Measurements from ENCODE around the gene TMEM218. TPM values are rescaled to one million over a fixed set of nuclear protein-coding genes. Genes with fewer than 3 reads are reported as not detected.
A peak's percentile ranks its signal among the peaks of the same experiment; 100 is the strongest.
"Not testable (repeated sequence)": the region's sequence is repeated elsewhere in the genome, so short reads cannot be mapped to it uniquely, and the experiment has no call there.

TMEM218 gene
- total RNA-seq, 1 donor from 2014 or later: 18.8 TPM

DNA sequence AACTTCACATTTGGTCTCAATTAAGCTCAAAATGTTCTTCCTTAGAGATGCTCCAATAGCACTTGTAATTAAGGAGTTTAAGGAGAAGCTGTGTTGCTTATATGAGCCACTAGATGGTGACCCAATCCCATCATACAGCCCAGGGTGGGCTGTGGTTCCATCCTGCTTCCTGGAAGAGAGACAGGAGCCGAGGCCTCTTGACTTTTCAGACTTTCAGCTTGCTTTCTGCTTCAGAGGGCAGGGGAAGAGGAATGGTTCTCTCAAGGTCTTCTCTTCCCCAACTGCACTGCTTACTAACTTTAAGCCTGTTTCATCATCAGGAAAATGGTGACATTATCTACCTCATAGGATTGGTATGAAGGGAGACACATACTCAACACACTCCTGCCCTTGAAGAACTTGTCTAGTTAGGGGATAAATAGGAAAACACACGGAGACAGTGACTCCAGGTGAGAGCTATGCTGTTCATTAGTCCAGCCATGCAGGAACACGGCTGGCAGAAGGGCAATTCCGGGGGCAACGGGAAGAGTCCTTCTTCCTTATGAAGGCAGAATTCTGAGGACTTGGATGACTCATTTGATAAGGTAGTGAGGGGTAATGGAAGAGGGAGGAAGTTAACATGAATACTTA, 20.1 kb downstream of the TMEM218 start:
- FAIRE-seq: no peak
- DNase-seq (ENCODE audit: low spot score in 2 of 2): peak; percentile 64 to 75

DNA sequence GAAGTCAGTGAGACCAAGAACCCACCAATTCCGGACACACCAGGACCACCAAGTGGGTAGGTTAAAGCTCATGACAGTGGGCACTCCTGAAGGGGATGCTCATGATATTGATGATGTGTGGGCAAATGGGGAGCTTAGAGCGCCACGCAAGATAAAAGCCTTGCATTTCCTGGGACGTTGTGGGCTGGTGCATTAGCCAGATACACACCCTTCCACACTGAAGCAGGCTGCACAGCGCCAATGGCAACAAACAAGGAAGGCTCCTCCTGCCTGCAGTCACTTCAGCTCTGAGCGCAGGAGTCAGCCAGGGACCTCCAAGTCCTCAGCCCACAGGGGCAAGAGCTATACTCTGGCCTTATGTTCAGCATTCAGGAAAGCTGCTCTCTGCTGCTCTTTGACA, 20.6 kb downstream of the TMEM218 start:
- FAIRE-seq: no peak
- DNase-seq (ENCODE audit: low spot score in 2 of 2): no peak

DNA sequence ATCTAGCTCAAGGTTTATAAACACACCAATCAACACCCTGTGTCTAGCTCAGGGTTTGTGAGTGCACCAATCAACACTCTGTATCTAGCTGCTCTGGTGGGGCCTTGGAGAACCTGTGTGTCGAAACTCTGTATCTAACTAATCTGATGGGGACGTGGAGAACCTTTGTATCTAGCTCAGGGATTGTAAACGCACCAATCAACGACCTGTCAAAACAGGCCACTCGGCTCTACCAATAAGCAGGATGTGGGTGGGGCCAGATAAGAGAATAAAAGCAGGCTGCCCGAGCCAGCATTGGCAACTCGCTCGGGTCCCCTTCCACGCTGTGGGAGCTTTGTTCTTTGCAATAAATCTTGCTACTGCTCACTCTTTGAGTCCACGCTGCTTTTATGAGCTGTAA, 21.3 kb downstream of the TMEM218 start:
- not testable (repeated sequence) for DNase-seq (ENCODE audit: low spot score in 2 of 2); FAIRE-seq

GRCh38 chr11:125089481-125089880, 21.9 kb downstream of the TMEM218 start:
- not testable (repeated sequence) for FAIRE-seq

DNA sequence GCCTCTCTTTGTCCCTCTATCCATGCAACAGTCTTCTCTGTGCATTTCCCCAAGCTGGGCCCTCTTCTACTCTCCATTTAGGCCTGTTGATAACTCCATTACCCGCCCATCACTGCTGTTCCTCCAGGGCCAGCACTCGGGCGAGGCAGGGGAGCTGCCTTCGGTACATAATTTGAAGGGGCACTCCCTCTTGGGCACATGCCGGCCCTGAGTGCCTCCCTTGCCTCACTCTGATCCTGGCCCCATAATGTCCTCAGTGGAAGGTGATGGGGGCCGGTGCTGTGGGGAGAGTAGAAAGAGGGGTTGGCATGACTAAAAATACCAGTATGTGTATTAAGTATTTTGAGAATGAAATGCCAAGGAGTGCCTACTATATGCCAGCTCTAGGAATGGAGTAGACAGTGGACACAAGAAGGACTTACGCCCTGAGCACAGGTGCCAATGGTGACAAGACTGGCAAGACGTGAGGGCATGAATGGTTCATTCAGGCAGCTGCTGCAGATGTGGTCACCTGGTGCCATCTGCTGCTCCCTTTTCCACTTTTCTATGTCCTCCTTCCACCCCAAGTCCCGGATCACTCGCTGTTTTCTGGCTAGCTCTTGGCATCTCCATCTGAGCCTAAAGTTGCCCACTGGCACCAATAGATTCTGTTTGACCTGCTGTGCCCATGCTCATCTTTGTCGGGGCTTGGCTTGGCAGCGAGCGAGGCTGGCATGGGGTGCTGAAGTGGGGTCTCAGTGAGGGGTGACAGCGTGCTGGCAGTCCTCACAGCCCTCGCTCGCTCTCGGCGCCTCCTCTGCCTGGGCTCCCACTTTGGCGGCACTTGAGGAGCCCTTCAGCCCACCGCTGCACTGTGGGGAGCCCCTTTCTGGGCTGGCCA, 22.6 kb downstream of the TMEM218 start:
- FAIRE-seq: no peak

More at GRCh38 chr11:125089481-125089880, 21.9 kb downstream of the TMEM218 start:
- DNase-seq (ENCODE audit: low spot score in 2 of 2): not testable (repeated sequence)

DNA sequence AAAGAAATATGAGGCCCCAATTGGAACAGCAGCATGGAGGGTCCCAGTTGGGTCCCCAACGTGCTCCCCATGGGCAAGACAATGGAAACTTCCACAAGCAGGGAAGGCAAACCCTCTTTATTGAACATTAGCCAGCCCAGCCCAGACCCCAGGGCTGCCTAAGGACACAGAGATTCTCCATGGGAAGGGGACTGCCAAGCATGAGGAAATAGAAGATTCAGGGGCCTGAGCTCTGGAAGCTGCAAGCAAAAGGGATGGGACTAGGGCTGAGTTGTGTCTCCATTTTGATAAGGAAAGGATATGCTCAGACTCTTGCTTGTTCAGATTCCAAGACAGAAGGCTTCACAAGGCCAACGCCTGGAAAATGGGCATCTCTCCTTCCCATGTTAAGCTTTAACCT, 23.3 kb downstream of the TMEM218 start:
- no peak for FAIRE-seq
- DNase-seq (ENCODE audit: low spot score in 2 of 2): no peak

More for the DNA sequence above, 22.6 kb downstream of the TMEM218 start:
- DNase-seq (ENCODE audit: low spot score in 2 of 2): no peak

DNA sequence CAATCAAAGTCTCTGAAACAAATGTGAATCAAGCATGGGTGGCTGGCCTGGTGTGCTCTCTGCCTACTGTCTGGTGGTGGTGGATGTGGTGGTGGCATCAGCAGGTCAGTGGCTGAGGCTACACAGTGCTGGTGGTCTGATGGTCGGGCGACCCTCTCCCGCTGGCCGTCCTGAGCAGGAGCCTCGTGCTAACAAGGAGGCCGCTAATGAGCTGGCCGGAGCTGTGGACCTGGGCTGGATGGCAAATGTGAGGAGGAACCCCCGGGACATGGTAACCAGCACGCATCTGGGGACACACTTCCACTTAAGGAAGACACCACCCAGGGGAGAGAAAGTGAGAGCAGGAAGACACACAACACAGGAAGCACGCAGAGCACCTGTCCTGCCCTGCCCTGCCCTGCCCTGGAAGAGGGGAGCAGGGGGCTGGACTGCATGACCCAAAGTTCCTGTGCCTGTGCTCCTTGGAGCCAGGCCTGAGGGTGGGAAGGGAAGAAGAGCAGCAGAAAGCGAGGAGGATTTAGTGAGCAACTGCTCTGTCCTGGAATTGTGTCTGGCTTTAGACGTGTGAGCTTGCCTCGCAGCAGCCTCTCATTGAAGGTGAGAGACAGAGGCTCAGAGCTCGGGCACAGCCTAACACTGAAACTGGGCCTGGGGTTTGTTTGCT, 24.7 kb downstream of the TMEM218 start:
- no peak for DNase-seq (ENCODE audit: low spot score in 2 of 2)

GRCh38 chr11:125085301-125086081, 25.9 kb downstream of the TMEM218 start:
- no peak for FAIRE-seq
- no peak for DNase-seq (ENCODE audit: low spot score in 2 of 2)

More for the DNA sequence above, 24.7 kb downstream of the TMEM218 start:
- FAIRE-seq: no peak

GRCh38 chr11:125084761-125085231, 26.6 kb downstream of the TMEM218 start:
- no peak for FAIRE-seq
- DNase-seq (ENCODE audit: low spot score in 2 of 2): no peak

- no peak for DNase-seq (ENCODE audit: low spot score in 2 of 2)
- FAIRE-seq: no peak
Observed at GRCh38 chr11:125084057-125084416, 27.4 kb downstream of the TMEM218 start.

GRCh38 chr11:125083312-125084056, 27.9 kb downstream of the TMEM218 start:
- FAIRE-seq: no peak
- no peak for DNase-seq (ENCODE audit: low spot score in 2 of 2)

GRCh38 chr11:125082611-125083311, 28.7 kb downstream of the TMEM218 start:
- FAIRE-seq (no peak), DNase-seq (ENCODE audit: low spot score in 2 of 2) (no peak)

DNA sequence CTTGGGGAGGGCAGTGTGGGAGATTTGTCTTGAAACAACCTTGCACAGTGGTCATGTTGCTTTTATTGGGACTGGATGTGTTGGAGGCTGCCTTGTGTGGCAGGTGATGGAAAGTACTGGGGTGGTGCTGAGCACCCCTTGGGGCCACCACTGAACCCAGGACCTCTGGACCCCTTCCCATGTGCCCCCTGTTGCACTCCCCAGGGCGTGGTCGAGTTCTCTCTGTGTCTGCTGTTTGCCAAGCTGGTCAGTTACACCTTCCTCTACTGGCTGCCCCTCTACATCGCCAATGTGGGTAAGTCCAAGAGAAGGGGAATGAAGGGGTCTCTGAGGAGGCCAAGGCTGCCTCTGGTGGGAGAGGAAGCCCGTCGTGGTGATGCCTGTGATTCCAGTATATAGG, 29.4 kb downstream of the TMEM218 start:
- FAIRE-seq (no peak), DNase-seq (ENCODE audit: low spot score in 2 of 2) (no peak)

- FAIRE-seq (no peak), DNase-seq (ENCODE audit: low spot score in 2 of 2) (no peak)
Observed at GRCh38 chr11:125081098-125081798, 30.2 kb downstream of the TMEM218 start.

DNA sequence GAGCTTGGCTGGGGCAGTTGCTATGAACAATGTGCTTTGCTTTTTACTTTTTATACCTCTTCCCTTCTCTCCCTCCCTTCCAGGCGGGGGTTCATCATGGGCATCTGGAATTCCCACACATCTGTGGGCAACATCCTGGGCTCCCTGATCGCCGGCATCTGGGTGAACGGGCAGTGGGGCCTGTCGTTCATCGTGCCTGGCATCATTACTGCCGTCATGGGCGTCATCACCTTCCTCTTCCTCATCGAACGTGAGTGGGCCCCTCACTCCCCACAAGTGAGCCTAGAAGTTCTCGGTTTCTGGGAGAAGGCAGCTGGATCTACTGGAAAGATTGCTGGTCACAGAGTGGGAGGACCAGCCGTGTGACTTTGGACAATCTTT, 30.9 kb downstream of the TMEM218 start:
- DNase-seq (ENCODE audit: low spot score in 2 of 2) (no peak), FAIRE-seq (no peak)

GRCh38 chr11:125079878-125080530, 31.4 kb downstream of the TMEM218 start:
- no peak for DNase-seq (ENCODE audit: low spot score in 2 of 2)
- FAIRE-seq: no peak

DNA sequence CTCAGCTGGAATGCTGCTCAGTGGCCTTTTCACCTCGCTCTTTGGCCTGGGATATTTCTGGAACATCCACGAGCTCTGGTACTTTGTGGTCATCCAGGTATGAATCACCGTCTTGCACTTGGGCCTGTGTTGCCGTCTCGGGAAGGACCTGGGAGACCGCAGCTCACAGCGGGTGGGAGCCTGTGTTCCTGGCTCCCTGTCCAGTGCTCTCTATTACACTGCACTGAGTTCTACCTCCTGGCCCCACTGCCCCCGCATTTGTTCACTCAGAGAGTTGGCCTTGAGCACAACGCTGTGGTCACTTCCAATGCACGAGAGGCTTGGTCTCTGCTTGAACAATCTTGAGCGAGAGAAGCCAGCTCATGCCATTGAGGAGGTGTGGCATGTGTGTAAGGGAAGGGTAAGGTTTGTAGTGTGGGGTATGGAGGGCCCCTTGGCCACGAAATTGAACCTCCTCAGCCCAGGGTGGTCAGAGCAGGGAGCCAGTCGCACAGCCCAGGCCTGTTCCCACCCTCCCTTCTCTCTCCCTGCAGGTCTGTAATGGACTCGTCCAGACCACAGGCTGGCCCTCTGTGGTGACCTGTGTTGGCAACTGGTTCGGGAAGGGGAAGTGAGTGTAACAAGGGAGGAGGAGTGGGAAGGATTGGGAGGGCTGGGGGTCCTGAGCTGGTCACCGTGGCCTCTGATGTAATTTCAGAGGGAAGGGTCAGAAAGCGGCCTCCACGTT, 32.1 kb downstream of the TMEM218 start:
- FAIRE-seq: no peak
- no peak for DNase-seq (ENCODE audit: low spot score in 2 of 2)

All from frontal cortex (tissue), 4 donors.